CD4-positive, alpha-beta T cell treated with Interleukin-10 for 1 hour (primary cell): Measurements from ENCODE around the gene KIFC3.
"Not testable (repeated sequence)": the region's sequence is repeated elsewhere in the genome, so short reads cannot be mapped to it uniquely, and the experiment has no call there.

Experiments used
- DNase-seq: peaks from one replicate; pipeline ENCODE4 v3.0.0-alpha.2; 2020

The KIFC3 gene

DNA sequence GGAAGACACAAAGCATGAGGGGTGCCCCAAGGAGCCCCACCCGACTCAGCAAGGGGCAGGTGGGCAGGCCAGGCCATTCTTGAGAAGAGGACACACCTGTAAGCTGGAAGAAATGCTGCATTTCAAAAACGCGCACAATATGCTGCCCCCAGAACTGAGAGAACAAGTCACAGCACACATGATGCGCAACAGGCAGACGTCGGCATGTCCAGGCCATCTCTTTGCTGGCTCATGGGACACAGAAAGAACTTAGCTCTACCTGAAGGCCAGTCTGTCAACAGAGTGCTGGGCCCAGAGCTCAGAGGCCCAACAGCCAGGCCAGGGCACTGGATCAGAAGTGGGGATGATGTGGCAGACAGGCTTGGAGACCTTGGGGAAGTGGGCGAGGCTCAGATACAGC, 18.0 kb downstream of the KIFC3 start:
- no peak for DNase-seq

DNA sequence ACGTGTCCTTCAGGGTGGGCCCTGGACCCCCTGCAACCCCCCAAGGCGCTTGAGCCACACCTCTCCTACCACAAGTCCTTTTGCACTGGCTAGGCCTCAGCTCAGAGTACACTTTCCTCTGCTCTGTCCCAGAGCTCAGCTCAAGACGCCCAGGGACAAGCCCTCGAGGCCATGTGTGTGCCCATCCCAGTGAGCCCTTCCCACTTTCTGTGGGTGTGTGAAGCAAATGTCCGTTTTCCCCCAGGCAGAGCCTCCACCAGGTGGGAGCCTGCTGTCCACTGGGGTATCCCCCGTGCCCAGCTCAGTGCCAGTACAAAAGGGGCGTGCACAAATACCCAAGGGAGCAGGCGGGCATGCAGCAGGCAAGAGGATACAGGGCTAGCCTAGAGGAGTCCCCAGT, 18.4 kb downstream of the KIFC3 start:
- DNase-seq: no peak

DNA sequence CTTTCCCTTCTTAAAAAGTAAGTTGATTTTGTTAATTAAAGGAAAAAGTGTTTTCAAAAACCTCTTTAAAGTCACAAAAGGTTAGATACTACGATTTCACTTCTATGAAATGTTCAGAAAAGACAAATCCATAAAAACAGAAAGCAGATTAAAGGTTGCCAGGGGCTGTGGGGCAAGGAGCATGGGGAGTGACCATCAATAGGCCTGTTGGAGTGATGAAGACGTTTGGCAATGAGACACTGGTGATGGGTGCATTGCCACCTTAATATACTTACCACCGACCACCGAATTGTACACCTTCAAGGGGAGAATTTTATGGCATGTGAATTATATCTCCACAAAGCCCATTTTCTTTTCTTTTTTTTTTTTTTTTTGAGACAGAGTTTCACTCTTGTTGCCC, 19.2 kb downstream of the KIFC3 start:
- DNase-seq: no peak

DNA sequence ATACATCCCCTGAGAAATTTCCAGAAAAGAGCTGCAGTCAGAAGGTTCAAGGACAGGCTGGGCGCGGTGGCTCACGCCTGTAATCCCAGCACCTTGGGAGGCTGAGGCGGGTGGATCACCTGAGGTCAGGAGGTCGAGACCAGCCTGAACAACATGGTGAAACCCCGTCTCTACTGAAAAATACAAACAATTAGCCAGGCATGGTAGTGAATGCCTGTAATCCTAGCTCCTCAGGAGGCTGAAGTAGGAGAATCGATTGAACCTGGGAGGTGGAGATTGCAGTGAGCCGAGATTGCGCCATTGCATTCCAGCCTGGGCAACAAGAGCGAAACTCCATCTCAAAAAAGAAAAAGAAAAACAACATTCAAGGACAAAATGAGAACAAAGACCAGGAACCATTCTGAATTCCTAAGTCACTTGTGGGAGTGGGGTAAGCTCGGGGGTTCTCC, 19.7 kb downstream of the KIFC3 start:
- DNase-seq: not testable (repeated sequence)

DNA sequence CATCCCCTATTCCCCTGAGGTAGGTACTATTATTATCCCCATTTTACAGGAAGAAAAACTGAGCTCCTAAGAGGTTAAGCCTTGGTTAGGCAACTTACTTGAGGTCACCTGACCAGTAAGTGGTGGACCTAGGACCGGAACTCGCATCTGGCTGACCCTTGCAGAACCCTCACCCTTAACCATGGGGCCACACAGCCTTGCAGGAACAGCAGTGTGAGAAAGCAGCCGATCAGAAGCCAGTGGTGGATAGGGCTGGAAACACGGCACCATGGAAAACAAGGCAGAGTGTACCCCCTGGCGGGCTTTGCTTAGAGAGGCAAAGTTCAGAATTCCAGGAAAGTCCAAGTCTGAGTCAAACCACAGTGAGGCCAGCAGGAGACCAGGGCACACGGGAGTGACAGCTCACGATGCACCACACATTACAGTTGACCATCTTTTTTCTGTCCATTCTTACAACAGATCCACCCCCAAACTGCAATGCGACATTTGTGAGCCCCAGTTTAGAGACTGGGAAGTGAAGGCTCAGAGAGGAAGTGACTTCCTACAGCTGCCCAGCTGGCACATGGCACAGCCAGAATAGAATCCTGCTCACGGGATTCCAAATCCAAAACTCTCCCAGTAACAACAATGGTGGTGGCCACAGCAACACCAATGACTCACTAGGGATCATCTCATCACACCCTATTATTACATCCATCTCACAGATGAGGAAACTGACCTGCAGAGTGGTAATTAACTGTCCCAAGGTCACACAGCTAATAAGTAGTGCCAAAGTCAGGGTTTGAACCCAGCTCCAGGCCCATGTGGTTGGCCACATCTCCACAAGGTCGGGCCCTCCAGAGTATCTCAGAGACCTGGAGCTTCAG, 20.3 kb downstream of the KIFC3 start:
- no peak for DNase-seq

DNA sequence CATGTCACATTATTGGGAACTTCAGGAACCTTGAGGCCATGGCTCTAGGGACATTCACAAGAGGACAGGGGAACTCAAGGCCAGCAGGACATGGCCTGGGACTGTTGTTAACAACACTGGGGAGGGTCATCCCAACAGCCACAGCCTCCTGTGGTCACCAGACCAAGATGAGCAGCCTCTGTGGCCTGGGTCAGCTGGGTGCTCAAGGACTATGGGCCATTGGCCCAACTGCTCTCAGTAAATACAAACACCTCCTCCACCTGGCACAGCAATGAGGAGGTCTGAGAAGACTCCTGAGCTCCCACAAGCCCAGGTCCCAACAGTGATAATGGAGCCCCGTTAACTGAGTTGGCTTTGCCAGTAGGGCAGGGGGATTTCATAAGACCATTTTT, 20.9 kb downstream of the KIFC3 start:
- no peak for DNase-seq

DNA sequence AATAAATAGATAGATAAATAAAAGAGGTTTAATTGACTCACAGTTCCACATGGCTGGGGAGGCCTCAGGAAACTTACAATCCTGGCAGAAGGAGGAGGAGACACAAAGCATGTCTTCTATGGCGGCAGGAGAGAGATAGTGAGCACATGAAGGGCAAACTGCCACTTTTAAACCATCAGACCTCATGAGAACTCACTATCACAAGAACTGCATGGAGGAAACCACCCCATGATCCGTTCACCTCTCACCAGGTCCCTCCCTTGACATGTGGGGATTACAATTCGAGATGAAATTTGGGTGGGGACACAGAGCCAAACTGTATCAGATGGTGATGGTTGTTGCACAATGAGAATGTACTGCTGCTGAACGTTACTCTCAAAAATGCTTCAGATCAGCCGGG, 22.5 kb downstream of the KIFC3 start:
- not testable (repeated sequence) for DNase-seq

DNA sequence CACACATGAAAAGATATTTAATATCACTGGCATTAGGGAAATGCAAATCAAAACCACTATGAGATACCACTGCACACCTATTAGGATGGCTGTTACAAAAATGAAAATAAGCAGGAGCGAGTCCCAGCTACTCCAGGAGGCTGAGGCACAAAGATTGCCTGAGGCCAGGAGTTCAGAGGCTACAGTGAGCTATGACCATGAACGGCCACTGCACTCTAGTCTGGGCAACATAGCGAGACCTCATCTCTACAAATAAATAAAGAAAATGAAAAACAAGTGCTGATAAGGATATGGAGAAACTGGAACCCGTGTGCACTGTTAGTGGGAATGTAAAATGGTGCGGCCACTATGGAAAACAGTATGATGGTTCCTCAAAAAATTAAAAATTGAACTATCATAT, 23.6 kb downstream of the KIFC3 start:
- no peak for DNase-seq

DNA sequence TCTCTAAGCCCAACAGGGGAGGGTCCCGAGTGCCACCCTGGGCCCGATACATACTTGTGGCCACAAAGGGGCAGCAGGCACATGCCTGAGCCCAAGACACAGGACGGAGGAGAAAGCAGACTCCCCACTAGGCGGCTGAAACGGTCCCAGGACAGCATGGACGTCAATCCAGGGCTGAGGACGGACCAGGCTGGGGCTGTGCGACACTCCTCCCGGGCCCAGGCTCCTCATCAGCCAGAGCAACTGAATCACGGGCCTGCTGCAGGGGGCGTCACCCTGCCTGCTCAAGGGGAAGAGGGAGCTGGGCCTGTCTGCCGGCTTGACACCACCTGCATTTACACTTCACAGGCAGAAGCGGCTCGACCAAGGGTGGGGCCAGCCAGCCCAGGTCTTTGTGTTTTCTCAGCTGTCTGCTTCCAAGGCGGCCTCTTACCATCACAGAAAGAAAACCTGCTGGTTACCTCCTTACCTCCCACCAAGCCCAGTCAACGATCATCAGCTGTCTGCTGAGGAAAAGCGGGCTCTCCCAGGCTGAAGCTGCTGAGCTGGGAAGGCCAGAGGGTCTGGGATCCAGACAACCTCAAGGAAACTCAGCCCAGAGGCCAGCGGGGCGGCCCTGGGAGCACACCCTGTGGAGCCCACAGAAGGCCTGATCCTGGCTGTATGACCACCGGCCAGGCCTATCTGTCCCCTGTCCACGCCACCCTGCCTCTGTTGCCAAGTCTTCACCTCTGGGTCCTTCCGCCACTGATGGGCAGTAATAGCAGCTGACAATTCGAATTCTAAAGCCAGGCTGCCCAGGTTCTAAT, 26.4 kb downstream of the KIFC3 start:
- DNase-seq: no peak

DNA sequence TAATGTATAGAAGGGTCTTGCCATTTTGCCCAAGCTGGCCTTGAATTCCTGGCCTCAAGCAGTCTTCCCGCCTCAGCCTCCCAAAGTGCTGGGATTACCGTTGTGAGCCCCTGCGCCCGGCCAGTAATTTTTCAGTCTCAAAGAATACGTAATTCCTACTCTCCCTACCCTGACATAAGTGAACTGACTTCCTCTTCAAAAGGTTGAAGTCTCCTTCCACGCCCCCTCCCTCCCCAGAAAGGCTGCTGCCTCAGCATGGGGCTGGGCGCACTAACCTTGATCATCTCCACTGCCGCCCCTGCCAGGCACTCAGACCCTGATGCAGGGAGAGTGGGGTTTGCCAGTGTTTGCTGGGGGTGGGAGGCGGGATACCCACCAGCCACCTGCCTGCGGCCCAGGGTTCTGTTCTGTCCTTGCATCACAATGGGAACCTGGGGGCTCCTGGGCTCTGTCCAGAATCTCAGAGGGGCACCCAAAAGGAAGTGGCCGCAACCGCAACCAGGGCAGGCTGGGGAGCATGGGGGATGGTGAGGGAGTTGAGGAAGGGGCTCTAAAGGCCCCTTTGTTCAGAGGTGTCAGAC, 27.5 kb downstream of the KIFC3 start:
- no peak for DNase-seq

DNA sequence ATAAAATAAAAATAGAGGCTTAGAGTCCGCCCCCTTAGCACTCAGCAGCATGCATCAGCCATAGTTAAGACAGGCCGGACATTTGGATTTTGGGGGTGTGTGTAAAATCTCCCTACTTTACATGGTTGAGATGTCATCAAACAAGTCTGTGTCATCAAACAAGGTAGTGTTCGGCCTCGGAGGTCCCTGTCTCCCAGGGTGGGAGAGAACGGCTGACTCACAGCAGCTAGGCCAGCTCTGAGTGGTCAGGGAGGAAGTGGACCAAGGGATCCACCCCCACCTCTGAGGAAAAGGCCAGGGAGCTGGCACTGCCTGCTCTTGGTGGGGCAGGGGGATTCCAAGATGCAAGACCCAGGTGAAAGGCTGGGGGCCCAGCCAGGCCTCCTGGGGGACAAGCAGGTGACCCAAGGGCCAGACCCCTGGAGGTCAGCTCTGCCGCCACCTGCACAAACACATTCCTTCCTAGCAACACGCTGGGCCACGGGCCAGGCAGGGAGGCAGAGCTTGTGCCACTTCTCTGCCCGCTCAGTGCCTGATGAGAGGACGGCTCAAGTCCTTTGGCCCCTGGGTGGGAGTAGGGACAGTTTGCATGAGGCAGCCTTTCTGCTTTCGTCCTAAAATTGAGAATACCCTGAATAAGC, 28.5 kb downstream of the KIFC3 start:
- DNase-seq: no peak

DNA sequence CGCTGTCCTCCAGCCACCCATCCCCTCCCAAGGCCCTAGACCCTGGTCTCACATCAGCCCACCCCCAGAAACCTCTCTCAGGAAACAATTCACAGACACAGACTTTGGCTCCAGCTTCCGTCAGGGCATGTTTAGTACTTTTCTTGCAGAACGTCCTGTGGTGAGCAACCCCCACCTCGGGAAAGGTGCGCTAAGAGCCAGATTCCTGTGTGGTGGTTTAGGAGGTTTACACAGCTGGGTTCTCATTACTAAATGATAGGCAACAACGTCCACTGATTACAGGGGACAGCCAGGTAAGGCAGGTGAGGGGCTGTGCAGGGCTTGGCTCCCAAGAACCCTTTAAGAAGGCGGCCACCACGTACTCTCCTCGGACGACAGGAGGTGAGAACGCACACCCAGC, 29.3 kb downstream of the KIFC3 start:
- no peak for DNase-seq

DNA sequence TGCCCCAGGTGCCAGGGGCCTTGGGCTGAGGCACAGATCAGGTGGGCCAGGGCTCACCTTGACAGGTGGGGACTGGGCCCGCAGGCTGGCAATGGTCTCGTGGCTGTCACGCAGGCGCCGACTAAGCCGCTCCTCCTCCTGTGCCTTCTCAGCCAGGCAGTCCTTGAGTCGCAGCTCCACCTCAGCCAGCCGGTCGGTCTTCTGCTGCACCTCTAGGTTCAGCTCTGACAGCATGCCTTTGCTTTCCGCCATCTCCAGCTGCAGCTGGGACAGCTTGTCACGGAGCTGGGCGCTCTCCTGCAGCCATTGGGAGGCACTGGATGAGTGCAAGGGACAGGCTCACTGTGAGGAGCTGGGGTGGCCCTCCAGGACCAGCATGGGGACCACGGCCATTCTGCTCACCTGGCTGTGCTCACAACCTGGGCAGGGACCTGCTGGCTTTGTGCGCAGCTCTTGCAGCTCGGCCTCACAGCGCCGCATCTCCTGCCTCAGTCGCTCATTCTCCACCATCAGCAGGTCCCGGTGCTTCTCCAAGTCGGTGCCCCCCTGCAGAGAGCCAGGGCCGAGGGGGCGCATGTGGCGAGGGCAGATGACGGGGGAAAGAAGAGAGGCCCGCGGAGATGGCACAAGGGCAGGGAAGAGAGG, 31.0 kb downstream of the KIFC3 start:
- no peak for DNase-seq

DNA sequence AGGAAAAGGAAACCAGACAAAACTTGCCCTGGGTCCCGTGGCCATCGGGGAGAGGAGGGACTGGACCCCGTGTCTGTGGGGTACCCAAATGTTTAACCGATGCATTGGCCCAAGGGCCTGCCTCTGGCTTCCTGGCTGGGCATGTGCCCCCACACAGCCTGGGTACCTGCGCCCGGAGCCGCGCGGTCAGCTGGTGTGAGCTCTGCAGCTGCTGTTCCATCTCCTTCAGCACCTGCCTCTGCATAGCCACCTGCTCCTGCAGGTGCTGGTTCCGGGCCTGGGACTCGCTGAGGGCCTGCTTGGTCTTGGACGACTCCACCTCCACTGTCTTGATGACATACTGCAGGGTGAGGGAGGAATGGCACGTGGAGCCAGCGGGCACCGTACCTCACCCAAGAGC, 31.9 kb downstream of the KIFC3 start:
- no peak for DNase-seq

DNA sequence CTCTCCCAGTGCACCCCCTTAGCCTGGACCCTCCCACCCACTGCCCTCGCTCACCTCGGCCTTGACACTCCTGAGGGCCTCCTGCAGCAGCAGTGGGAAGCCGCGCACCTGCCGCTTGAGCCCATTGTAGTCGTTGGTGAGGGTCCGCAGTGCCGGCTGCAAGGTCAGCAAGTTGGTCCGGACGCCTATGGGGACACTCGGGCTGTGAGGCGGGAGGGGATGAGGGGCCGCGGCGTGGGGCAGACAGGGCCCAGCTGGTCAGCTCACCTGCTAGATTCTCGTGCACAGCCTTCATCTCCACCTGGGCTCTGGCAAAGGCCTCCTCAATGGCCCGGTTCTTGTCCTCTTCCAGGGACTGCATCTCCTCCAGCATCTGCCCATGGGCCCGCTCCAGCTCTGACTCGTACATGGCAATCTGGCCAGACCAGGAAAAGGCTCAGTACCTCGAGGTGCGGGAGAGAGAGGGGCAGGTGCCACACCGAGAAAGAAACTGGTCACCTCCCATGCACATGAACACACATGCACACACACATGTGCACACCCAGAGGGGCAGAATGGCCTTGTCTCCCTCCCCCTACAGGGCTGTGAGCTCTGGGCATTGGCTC, 32.6 kb downstream of the KIFC3 start:
- DNase-seq: no peak

DNA sequence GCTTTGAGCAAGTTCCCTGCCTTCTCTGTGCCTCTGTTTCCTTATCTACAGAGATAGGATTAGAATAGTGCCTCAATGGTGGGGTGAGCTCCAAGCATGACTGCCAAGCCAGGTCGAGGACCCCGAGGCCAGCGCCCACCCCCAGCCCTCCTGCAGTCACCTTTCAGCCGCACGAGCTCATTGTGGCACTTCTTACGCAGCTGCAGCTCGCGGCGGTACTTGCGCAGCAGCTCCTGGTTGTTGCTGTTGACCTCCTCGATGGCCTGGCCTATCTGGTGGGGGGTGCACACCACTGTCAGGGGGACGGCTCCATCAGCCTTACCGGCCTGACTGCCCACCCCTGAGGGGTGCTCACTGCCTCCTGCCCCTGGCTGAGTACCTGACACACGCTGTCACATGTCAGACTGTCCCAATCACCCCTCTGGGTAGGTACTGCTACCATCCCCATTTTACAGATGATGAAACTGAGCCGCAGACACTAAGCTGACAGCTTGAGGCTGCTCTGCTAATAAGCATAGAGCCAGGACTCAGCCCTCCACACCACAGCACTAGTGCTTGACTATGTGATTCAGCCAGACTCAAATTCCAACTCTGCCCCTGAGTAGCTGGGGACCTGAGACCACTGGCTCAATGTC, 35.5 kb downstream of the KIFC3 start:
- no peak for DNase-seq

DNA sequence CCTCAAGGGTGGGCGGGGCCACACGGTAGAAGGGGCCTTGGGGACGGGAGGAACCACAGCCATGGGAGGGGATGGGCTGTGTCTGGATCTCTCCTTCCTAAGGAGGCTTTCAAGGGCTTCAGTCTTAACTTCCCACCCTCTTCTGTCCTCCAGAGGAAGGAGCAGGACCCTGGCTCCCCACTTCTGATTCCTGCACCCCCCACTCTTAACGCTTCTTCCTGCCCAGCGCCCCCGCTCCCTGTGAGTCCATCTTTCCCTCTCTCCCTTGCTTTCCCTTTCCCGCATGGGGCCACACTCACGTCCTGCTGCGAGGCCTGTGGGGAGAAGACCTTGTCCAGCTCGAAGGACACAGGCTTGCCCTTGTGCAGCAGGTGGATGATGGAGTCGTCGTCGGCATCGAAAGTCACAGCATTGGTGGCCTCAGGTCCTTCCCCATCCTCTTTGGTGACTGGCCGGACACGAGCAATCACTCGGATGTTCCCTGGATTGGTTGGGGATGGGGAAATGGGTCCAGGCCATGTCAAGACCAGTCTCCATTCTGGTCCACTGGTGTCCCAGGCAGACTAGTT, 37.0 kb downstream of the KIFC3 start:
- DNase-seq: no peak

DNA sequence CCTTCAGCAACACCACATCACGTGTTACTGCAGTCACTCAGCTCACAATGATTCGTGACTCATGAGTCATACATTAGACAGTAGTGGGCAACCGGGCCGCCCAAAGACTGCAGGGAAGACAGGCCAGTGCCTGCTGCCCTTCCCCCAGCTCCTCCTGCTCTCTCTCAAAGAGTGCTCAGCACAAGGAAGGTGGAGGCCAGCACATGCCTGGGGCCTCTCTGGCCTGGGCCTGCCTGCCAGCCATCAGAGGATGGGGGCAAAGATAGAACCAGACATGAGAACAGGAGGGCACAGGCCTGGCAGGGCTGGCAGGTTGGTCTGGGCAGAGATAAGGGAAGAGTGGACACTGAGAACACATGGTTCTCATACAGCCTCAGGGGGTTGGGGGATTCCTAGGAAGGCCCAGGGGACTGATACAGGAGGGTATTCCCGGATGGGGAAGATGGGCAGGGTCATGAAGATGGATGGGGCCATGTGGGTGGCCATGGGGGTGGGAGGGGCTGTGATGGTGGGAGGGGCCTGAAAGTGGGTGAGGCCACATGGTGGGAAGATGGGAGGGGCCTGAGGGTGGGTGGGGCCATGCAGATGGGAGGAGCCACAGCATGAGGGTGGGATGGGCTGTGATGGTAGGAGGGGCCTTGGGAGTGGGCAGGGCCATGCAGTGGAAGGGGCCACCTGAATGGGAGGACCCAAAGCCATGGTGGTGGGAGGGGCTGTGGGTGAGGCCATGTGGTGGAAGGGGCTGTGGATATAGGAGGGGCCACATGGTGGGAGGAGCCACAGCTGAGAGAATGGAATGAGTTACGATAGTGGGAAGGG, 37.7 kb downstream of the KIFC3 start:
- DNase-seq: peak; percentile 34

DNA sequence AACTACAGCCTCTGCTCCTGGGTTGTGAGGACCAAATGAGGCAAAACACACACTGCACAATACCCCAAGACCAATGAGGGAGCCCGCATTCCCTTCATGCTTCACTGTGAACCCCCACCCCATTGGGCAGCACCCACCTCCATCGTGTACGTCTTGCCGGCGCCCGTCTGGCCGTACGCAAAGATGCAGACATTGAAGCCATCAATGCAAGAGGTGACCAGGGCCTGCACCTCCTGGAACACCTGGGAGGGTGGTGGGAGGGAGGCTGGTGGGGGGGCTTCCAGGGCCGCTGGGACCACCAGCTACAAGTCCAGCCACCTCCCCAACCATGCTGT, 38.3 kb downstream of the KIFC3 start:
- no peak for DNase-seq

DNA sequence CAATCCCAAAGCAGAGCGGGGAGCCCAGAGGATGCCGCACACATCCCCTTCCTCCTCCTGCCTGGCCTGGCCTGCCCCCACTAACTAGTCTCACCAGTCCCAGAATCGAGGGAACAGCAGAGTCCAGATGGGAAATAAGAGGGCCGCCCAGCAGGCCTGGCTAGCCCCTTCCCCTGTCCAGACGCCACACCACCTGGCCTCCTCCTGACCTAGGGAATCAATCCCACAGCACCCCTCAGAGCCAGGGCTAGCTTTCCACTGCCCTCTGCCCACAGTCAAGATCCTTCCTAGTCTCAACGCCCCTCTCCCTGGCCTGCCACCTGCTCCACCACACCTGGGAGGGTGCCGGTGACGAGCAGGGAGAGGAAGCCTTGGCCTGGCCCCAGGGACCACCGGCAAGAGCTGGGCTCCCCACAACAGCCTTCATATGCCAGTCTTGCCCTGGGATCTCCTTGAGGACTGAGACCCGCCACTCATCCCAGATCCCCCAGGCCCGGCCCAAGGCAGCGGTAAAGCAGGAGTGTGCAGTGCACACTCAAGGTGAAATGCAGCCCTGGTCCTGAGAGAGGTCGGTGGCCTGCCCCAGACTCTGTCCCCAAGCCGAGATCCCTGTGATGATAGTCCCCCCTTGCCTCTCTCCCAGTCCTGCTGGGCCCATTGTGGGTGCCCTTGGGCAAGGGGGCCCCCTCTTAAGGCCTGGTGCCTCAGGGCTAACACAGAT, 38.8 kb downstream of the KIFC3 start:
- no peak for DNase-seq
